Measurements from ENCODE around the gene SORBS1. TPM values are rescaled to one million over a fixed set of nuclear protein-coding genes. Genes with fewer than 3 reads are reported as not detected.

Gene SORBS1
- total RNA-seq, 2 experiments from 2014 or later, result 0.13 to 0.70 TPM

GRCh38 chr10:95579835-95580535, 18.8 kb upstream of the SORBS1 start:
- no peak for ATAC-seq
- Mint-ChIP-seq H3K9me3 (no peaks in the 10 kb centered on the region), H3K36me3 (ENCODE audit: low read depth) (no peaks in the 10 kb centered on the region), H3K4me1 (ENCODE audit: low read depth) (no peaks in the 10 kb centered on the region), H3K27me3 (peaks cover 23% of the 10 kb centered on the region), H3K4me3 (no peak overlapping the region), H3K27ac (no peak overlapping the region)
- ChIA-PET CTCF (interaction anchor here (0.6 to 2.2 kb wide), 2 partner anchors 150 to 216 kb away, joined by 3 to 10 read pairs; no protein-coding TSS in a partner anchor), POLR2A (no interaction called here)
- intact Hi-C loops (cut with micrococcal nuclease), result no loop called here
- no peak for TF ChIP-seq CTCF (IDR thresholded peaks at IDR 0.05)
- DNase-seq, result no peak

DNA sequence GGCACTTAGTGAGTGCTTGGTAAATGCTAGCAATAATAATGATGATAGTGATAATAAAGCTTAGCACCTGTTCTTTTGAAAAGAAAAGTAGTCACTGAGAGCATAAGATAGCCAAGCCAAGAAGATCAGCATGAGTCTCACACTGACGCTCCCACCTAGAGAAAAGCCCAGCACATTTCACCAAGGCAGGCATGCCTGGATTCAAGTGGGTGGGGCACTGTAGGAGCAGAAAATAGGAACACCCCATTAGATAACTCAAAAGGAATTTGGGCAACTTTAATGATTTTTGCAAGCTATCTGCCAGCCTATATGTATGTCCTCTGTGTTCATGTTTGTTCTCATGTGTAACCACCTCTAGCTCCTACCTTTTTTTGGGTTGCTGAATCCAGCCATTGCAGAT, 18.1 kb upstream of the SORBS1 start:
- CTCF ChIA-PET, result interaction anchor here (2.2 kb wide), 1 partner anchor 149 kb away, joined by 10 read pairs; no protein-coding TSS in a partner anchor
- no peak for TF ChIP-seq CTCF (IDR thresholded peaks at IDR 0.05)

DNA sequence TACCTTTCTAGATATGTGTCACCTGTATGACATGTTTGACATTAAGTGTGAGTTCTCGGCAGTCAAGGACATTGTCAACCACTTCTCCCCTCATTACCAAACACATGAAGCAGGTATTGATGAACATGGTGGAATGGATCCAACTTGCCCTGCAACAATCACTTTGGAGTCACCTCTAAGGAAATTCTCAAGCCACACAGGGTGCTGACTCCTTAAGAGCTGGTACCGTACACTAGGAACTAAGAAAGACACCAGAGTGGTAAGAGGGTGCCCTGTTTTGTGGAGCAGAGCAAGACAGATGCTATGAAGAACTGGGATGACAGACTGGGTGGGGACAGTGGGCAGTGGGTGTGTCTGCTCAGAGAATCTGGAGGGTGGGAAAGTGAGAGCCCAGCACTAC, 17.4 kb upstream of the SORBS1 start:
- ATAC-seq (no peak), DNase-seq (no peak)
- Mint-ChIP-seq H3K27me3 (peaks cover 26% of the 10 kb centered on the region), H3K36me3 (ENCODE audit: low read depth) (no peaks in the 10 kb centered on the region), H3K27ac (no peak overlapping the region), H3K4me1 (ENCODE audit: low read depth) (no peaks in the 10 kb centered on the region), H3K9me3 (no peaks in the 10 kb centered on the region), H3K4me3 (no peak overlapping the region)
- ChIA-PET POLR2A (no interaction called here), CTCF (no interaction called here)
- TF ChIP-seq CTCF (IDR thresholded peaks at IDR 0.05), result no peak
- intact Hi-C loops (cut with micrococcal nuclease), result no loop called here

More for the DNA sequence above, 18.1 kb upstream of the SORBS1 start:
- H3K4me3 Mint-ChIP-seq, result no peak overlapping the region
- no peaks in the 10 kb centered on the region for H3K4me1 Mint-ChIP-seq (ENCODE audit: low read depth)
- peaks cover 26% of the 10 kb centered on the region for H3K27me3 Mint-ChIP-seq
- H3K36me3 Mint-ChIP-seq (ENCODE audit: low read depth), result no peaks in the 10 kb centered on the region
- intact Hi-C loops (cut with micrococcal nuclease), result no loop called here
- POLR2A ChIA-PET, result no interaction called here
- no peaks in the 10 kb centered on the region for H3K9me3 Mint-ChIP-seq
- no peak overlapping the region for H3K27ac Mint-ChIP-seq
- ATAC-seq (no peak), DNase-seq (no peak)

DNA sequence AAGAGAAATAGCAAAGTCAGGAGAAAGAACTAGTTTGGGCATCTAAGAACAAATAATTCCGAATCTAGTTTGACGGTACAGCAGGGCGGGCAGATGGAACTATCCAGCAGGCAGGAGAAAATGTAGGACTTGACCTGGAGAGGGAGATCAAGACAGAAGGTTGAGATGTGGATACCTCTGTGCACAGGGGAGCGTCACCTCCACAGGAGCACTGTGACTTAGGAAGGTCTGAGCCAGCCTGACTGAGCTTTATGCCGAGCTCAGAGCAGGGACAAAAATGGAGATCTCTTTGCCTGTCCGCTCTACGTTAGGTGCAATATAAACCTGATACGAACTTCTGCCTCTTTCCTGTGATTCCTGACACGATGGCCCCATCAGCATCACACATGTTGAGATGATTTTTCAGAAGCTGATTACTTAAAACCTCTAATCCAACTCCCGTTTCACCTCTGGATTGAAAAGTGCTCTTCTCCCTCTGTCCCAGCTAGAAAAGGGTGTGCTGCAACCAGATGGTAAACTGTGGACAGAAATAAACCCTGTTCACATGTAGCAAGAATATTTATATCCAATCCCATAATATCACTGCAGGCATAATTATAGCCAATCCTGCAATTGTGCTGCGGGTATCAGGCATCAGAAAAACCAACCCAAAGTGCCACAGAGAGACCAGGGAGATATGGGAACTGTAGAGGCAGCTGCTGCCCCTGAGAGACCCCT, 13.6 kb upstream of the SORBS1 start:
- no peak for ATAC-seq
- intact Hi-C loops (cut with micrococcal nuclease), result no loop called here
- Mint-ChIP-seq H3K4me1 (ENCODE audit: low read depth) (no peaks in the 10 kb centered on the region), H3K36me3 (ENCODE audit: low read depth) (no peaks in the 10 kb centered on the region), H3K4me3 (no peak overlapping the region), H3K27me3 (peaks cover 23% of the 10 kb centered on the region), H3K27ac (no peak overlapping the region), H3K9me3 (no peaks in the 10 kb centered on the region)
- TF ChIP-seq CTCF (IDR thresholded peaks at IDR 0.05), result no peak
- no peak for DNase-seq
- ChIA-PET CTCF (no interaction called here), POLR2A (no interaction called here)

GRCh38 chr10:95573964-95574604, 12.9 kb upstream of the SORBS1 start:
- intact Hi-C loops (cut with micrococcal nuclease), result no loop called here
- no peak for TF ChIP-seq CTCF (IDR thresholded peaks at IDR 0.05)
- no peak overlapping the region for H3K27ac Mint-ChIP-seq
- H3K27me3 Mint-ChIP-seq, result peaks cover 18% of the 10 kb centered on the region
- ChIA-PET POLR2A (no interaction called here), CTCF (no interaction called here)
- H3K4me3 Mint-ChIP-seq, result no peak overlapping the region
- no peaks in the 10 kb centered on the region for H3K4me1 Mint-ChIP-seq (ENCODE audit: low read depth)
- no peaks in the 10 kb centered on the region for H3K9me3 Mint-ChIP-seq
- ATAC-seq (no peak), DNase-seq (no peak)
- H3K36me3 Mint-ChIP-seq (ENCODE audit: low read depth), result no peaks in the 10 kb centered on the region
